WTC11 (cell line): ENCODE measurements around the gene FOXI1. TPM values are rescaled to one million over a fixed set of nuclear protein-coding genes. Genes with fewer than 3 reads are reported as not detected.

Source experiments
- ATAC-seq: fragments of 200-7000 bp; cut with Tn5 transposase; 2 replicates; pipeline ENCODE4 v1.10.0; 2021; ENCODE audit warnings: mild to moderate bottlenecking, moderate library complexity
- Bru-seq: library from RNA; stranded (reverse); fragments of 400-500 nt; gene quantifications from one replicate; lab custom pipeline; 2021; lab: Mats Ljungman, UMichigan
- CTCF ChIA-PET: fragments of 300-600 bp; sonication (Branson Sonifier 250); formaldehyde crosslinking; loops from one replicate; lab custom pipeline; 2021; ENCODE audit warnings: antibody characterized with exemption; lab: Charles Lee
- POLR2A ChIA-PET: fragments of 350-600 bp; sonication (Branson Sonifier 250); formaldehyde crosslinking; loops from one replicate; lab custom pipeline; 2021; ENCODE audit warnings: antibody characterized with exemption; lab: Charles Lee
- DNase-seq: peaks from one replicate; pipeline ENCODE4 v3.0.0; 2021; ENCODE audit warnings: low spot score
- H3K27ac Mint-ChIP-seq: 2 replicates; pipeline ENCODE4 v1.8.0; 2021; ENCODE audit warnings: mixed read lengths
- H3K27me3 Mint-ChIP-seq: 2 replicates; pipeline ENCODE4 v1.8.0; 2021; ENCODE audit warnings: low read depth, mild to moderate bottlenecking, moderate library complexity, mixed read lengths
- H3K36me3 Mint-ChIP-seq: 2 replicates; pipeline ENCODE4 v1.8.0; 2021; ENCODE audit warnings: mixed read lengths
- H3K4me1 Mint-ChIP-seq: 2 replicates; pipeline ENCODE4 v1.8.0; 2022; ENCODE audit warnings: mixed read lengths
- H3K4me3 Mint-ChIP-seq: 2 replicates; pipeline ENCODE4 v1.8.0; 2021; ENCODE audit warnings: mild to moderate bottlenecking, moderate library complexity, mixed read lengths
- H3K9me3 Mint-ChIP-seq: 2 replicates; pipeline ENCODE4 v1.8.0; 2021; ENCODE audit warnings: mixed read lengths
- ATF6 ChIP-seq: sonication (generic); formaldehyde crosslinking; IDR thresholded peaks from 2 replicates; pipeline ENCODE4 v1.8.1; 2023; ENCODE audit warnings: mild to moderate bottlenecking, missing genetic modification reagents
- IRF2 ChIP-seq: sonication (generic); formaldehyde crosslinking; IDR thresholded peaks from 2 replicates; pipeline ENCODE4 v1.8.0; 2022; ENCODE audit warnings: low read depth, missing genetic modification reagents, borderline replicate concordance
- MAX ChIP-seq: sonication (generic); formaldehyde crosslinking; IDR thresholded peaks from 2 replicates; pipeline ENCODE4 v1.8.0; 2022; ENCODE audit warnings: mild to moderate bottlenecking, missing genetic modification reagents
- NFE2L1 ChIP-seq: sonication (generic); formaldehyde crosslinking; IDR thresholded peaks from 2 replicates; pipeline ENCODE4 v1.8.1; 2023; ENCODE audit warnings: missing genetic modification reagents
- TEAD1 ChIP-seq: sonication (generic); formaldehyde crosslinking; IDR thresholded peaks from 2 replicates; pipeline ENCODE4 v1.8.0; 2022; ENCODE audit warnings: mild to moderate bottlenecking, missing genetic modification reagents
- TEAD4 ChIP-seq: sonication (generic); formaldehyde crosslinking; IDR thresholded peaks from 2 replicates; pipeline ENCODE4 v1.8.0; 2022; ENCODE audit warnings: mild to moderate bottlenecking, missing genetic modification reagents
- ZNF281 ChIP-seq: sonication (generic); formaldehyde crosslinking; IDR thresholded peaks from 2 replicates; pipeline ENCODE4 v1.8.0; 2023; ENCODE audit warnings: mild to moderate bottlenecking, missing genetic modification reagents
- ZNF425 ChIP-seq: fragments of 250-450 bp; sonication (Bioruptor Pico); conservative IDR thresholded peaks from 2 replicates; pipeline ENCODE4 v1.9.0; 2021; ENCODE audit warnings: mild to moderate bottlenecking
- long read RNA-seq, 3 experiments: library from RNA in 1 of 3; library from capped mRNA in 1 of 3; library from polyadenylated mRNA in 1 of 3; unstranded in 2 of 3; stranded (forward) in 1 of 3; transcript quantifications; one replicate each; pipeline ENCODE4 v2.0.0, GENCODE V29; 2021
- total RNA-seq: library from RNA; stranded (reverse); gene quantifications from 3 replicates; pipeline ENCODE4 v1.2.3, GENCODE V29; 2021

The FOXI1 gene
- total RNA-seq (not detected in 3 replicates), Bru-seq, nascent RNA (not detected)
- long read RNA-seq, experiment 1: 0 reads
- long read RNA-seq, experiment 2: 0 reads
- long read RNA-seq, experiment 3: 0 reads

DNA sequence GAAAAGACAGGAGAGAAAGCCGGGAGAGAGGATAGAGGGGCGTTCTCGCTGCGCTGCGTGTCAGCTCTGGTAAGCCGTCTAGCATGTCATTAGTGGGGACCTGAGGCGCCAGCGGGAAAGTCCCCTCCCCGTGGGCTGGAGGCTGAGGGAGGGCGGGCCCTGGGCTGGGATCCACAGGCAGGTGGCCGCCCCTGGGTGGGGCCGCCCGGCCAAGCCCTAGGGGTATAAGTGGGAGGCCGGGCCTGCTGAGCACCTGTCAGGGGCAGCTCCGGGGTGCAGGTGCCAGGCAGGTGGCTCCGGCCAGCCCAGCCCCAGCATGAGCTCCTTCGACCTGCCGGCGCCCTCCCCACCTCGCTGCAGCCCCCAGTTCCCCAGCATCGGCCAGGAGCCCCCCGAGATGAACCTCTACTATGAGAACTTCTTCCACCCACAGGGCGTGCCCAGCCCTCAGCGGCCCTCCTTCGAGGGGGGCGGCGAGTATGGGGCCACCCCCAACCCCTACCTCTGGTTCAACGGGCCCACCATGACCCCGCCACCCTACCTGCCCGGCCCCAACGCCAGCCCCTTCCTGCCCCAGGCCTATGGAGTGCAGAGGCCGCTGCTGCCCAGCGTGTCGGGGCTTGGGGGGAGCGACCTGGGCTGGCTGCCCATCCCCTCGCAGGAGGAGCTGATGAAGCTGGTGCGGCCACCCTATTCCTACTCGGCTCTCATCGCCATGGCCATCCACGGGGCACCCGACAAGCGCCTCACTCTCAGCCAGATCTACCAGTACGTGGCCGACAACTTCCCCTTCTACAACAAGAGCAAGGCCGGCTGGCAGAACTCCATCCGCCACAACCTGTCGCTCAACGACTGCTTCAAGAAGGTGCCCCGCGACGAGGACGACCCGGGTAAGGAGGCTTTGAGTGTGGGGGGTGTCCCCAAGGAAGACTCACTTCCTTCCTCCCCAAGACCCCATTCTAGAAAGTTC, at the start of gene FOXI1:
TSS of gene FOXI1 (plus strand) at position 256 of the 970 bp plus-strand sequence. CDS start at position 317, 61 bp downstream.
- H3K36me3 Mint-ChIP-seq: no peaks in the 10 kb centered on the region
- DNase-seq (no peak), ATAC-seq (no peak)
- no peak for TF ChIP-seq ZNF281 (CRISPR knock-in tag)
- TF ChIP-seq IRF2 (CRISPR knock-in tag): no peak
- no peak for TF ChIP-seq TEAD4
- TF ChIP-seq ZNF425 (CRISPR knock-in tag): no peak
- no peak for TF ChIP-seq MAX (CRISPR knock-in tag)
- no peak for TF ChIP-seq TEAD1
- no peak within 1 kb of the TSS for H3K4me3 Mint-ChIP-seq
- peaks cover 34% of the 10 kb centered on the region for H3K27me3 Mint-ChIP-seq
- H3K27ac Mint-ChIP-seq: no peak within 1 kb of the TSS
- POLR2A ChIA-PET: no interaction called here
- peaks cover 17% of the 10 kb centered on the region for H3K4me1 Mint-ChIP-seq
- CTCF ChIA-PET: interaction anchor here (2.1 kb wide), 1 partner anchor 110 kb away, joined by 6 read pairs; no protein-coding TSS in a partner anchor
- no peaks in the 10 kb centered on the region for H3K9me3 Mint-ChIP-seq

GRCh38 chr5:170056561-170057267, 49.0 kb upstream of the FOXI1 start:
- CTCF ChIA-PET: interaction anchor here (0.6 to 1.3 kb wide), 3 partner anchors 14 to 197 kb away, joined by 3 to 4 read pairs (median 4); no protein-coding TSS in a partner anchor
- no peak overlapping the region for H3K27ac Mint-ChIP-seq
- H3K27me3 Mint-ChIP-seq: no peaks in the 10 kb centered on the region; the same call in 1 of the 2 replicates
- ATAC-seq: no peak
- POLR2A ChIA-PET: no interaction called here
- no peaks in the 10 kb centered on the region for H3K4me1 Mint-ChIP-seq
- no peak overlapping the region for H3K4me3 Mint-ChIP-seq
- TF ChIP-seq ATF6 (CRISPR knock-in tag) (no peak), NFE2L1 (no peak), ZNF425 (CRISPR knock-in tag) (no peak), MAX (CRISPR knock-in tag) (no peak), TEAD4 (no peak), ZNF281 (CRISPR knock-in tag) (no peak)
- DNase-seq: no peak
- no peaks in the 10 kb centered on the region for H3K9me3 Mint-ChIP-seq
- no peaks in the 10 kb centered on the region for H3K36me3 Mint-ChIP-seq
